ENCODE results near the gene CARD9.

Gene CARD9

GRCh38 chr9:136335296-136336155, 37.9 kb downstream of the CARD9 start:
- no peak for DNase-seq (ENCODE audit: low read depth in 3 of 3)

- DNase-seq (ENCODE audit: low read depth in 3 of 3) = no peak
These were observed 38.9 kb downstream of the CARD9 start for GRCh38 chr9:136334541-136334940.

- no peak for DNase-seq (ENCODE audit: low read depth in 3 of 3)
These were observed 40.0 kb downstream of the CARD9 start for GRCh38 chr9:136333486-136333885.

GRCh38 chr9:136333045-136333444, 40.4 kb downstream of the CARD9 start:
- no peak for DNase-seq (ENCODE audit: low read depth in 3 of 3)

GRCh38 chr9:136332482-136332983, 40.9 kb downstream of the CARD9 start:
- DNase-seq (ENCODE audit: low read depth in 3 of 3) = no peak

- DNase-seq (ENCODE audit: low read depth in 3 of 3) = no peak
These were observed 41.6 kb downstream of the CARD9 start for GRCh38 chr9:136331556-136332481.

GRCh38 chr9:136331030-136331429, 42.4 kb downstream of the CARD9 start:
- DNase-seq (ENCODE audit: low read depth in 3 of 3) = no peak

- DNase-seq (ENCODE audit: low read depth in 3 of 3) = no peak
These were observed 43.0 kb downstream of the CARD9 start for GRCh38 chr9:136330406-136330990.

- no peak for DNase-seq (ENCODE audit: low read depth in 3 of 3)
These were observed 43.6 kb downstream of the CARD9 start for GRCh38 chr9:136329636-136330405.

- DNase-seq (ENCODE audit: low read depth in 3 of 3) = no peak
These were observed 44.2 kb downstream of the CARD9 start for GRCh38 chr9:136329211-136329627.

- no peak for DNase-seq (ENCODE audit: low read depth in 3 of 3)
These were observed 44.8 kb downstream of the CARD9 start for GRCh38 chr9:136328622-136329041.

- DNase-seq (ENCODE audit: low read depth in 3 of 3) = no peak
These were observed 45.4 kb downstream of the CARD9 start for GRCh38 chr9:136328011-136328621.

GRCh38 chr9:136327304-136327974, 46.0 kb downstream of the CARD9 start, which contains the start of gene GPSM1:
GPSM1 (plus strand) TSS chr9:136327539; CDS start chr9:136327696, 157 bp downstream.
- peak in 1 of 3 experiments; percentile 41 for DNase-seq (ENCODE audit: low read depth in 3 of 3)

- no peak for DNase-seq (ENCODE audit: low read depth in 3 of 3)
These were observed 46.6 kb downstream of the CARD9 start for GRCh38 chr9:136326761-136327303.

GRCh38 chr9:136326061-136326760, 47.3 kb downstream of the CARD9 start:
- no peak for DNase-seq (ENCODE audit: low read depth in 3 of 3)

GRCh38 chr9:136325358-136325757, 48.1 kb downstream of the CARD9 start:
- DNase-seq (ENCODE audit: low read depth in 3 of 3) = no peak

- DNase-seq (ENCODE audit: low read depth in 3 of 3) = no peak
These were observed 48.8 kb downstream of the CARD9 start for GRCh38 chr9:136324501-136325300.

- DNase-seq (ENCODE audit: low read depth in 3 of 3) = no peak
These were observed 50.1 kb downstream of the CARD9 start for GRCh38 chr9:136323371-136323789.
